NCI-H82 treated with DMSO at 0.1 percent for 48 hours (cell line): Measurements from ENCODE around the gene MPPED2.

Source experiments
- DNase-seq: peaks from one replicate; lab custom pipeline; 2025; ENCODE audit not compliant: unreplicated experiment; lab: John Stamatoyannopoulos, UW

The MPPED2 gene

DNA sequence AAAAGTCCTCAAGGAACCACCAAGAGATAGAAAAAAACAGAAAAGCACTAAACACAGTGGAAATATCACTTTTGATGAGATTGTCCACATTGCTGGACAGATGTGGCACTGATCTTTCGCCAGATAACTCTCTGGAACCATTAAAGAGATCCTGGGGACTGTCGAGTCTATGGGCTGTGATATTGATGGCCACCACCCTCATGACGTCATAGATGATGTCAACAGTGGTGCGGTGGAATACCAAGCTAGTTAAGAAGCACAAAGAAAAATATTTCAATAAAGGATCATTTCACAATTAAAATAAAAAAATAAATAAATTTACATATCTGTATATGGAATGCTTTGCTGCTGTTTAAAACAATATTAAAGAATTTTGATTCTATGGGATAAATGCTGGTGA, 217.8 kb downstream of the MPPED2 start:
- no peak for DNase-seq

DNA sequence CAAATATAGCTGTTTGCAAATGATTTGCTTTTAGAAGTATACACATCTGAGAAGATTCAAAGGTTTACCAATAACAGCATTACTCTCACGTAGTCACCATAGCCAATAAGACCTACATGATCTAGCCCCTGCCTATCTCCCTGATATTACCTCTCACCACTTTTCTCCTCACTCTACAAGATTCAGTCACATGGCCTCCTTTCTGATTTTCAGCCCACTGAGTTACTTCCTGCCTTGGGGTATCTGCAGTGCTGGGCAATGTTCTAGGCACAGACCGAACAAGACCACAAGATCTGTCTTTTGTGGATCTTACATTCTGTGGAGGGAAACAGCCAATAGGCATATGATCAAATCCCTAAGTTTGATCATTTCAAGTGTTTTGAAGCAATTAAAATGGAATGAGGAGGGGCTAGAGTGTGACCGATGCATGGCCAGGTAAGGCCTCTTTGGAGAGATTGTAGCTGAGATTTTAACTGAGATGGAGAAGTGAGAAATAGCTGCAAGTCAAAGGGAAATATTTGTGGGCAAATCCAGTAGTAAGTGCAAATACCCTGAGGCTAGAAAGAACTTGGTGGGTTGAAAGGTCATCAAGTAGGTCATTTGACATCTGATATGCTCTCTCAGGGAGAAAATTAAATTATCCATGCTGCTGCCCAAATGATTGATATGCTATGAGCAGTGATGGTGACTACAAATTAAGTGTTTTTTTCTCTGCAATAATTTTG, 220.2 kb downstream of the MPPED2 start:
- no peak for DNase-seq

DNA sequence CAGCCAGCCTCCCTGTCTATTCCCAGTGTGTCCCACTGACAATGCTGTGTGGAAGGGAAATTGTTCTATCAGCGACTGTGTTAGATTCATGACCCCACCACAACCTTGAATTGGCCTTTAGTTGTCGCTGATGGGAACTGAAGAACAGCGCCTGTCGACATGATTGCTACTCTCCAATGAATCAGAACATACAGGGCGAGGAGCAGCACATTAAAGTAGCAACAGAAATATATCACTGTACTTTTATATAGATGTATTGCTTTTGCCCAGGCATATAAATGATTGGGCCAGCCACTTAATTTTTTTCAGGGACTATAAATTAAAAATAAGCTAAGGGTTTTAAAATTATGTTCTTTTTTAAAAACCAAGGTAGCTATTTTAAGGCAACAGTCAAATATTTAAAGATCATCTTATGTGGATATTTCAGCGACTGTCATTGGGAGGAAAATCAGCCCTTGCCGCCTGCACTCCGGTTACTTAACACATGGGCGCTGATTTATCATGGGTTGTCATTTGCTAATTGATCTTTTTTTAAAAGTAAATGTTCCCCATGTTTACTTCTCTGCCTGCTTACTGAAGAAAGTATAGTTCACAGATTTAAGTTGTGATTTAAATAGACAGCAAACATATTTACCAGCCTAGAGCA, 221.2 kb downstream of the MPPED2 start:
- DNase-seq, result no peak

DNA sequence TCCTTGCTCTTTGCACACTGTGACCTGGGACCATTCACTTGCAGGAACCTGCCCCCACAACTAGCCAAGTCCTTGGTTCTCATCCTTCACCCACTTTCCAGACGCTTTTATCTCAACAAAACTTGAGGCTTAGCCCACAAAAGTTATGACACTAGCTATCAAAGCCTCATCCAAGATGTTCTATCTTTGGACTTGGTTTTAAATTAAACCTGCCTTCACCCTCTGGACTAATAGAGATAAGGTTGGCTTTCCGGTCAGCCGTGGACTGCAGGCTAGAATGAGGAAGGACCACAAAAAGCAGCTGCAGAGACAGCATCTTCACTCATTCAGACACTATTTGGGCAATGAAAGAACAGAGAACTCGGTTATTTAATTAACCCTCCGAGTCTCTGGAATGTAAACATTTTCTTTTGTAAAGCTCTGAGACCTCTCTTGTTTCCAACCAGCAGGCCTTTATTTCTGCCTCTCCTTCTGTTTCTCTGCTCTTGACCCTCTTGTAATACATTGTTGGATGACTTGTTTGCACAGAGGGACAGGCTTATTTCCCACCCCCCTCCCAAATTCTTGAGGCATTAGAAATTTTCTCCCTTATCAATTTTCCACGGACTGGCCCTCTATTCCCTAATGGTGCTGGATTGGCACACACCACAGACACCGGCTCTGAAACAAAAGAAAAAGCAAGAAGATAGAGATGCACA, 221.9 kb downstream of the MPPED2 start:
- DNase-seq, result no peak

DNA sequence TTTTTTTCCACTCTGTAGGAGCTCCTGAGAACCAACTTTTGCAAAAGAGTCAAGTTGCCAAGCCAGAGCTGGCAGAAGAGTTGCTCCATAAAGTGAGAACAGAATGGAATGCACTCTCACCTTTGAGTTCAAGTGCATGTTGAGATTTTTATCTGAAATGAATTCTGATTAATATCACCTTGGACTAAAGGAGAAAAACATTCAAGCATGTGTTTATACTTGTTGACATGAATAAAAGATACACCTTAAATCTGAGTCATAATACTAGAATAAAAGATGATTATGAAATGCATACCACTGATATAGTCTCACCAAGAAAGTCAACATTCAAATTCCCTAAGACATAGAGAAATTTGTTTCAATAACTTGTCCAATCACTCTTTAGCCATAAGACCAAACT, 225.4 kb downstream of the MPPED2 start:
- no peak for DNase-seq
